ENCODE results near the gene TMCO1. TPM values are rescaled to one million over a fixed set of nuclear protein-coding genes. Genes with fewer than 3 reads are reported as not detected.

Gene TMCO1
- total RNA-seq, 1 experiment from 2014 or later = 64.1 TPM

- no peak overlapping the region for H3K4me2 ChIP-seq
- no peak for TF ChIP-seq EZH2 (IDR thresholded peaks at IDR 0.05; ENCODE audit: low read depth)
- no peak for TF ChIP-seq CTCF (conservative IDR thresholded peaks at IDR 0.05)
- H4K20me1 ChIP-seq (ENCODE audit: insufficient read depth) = no peaks in the 10 kb centered on the region
- H3K79me2 ChIP-seq (ENCODE audit: low read depth) = peaks cover 18% of the 10 kb centered on the region
- H2AFZ ChIP-seq = no peak overlapping the region
- ChIA-PET CTCF (no interaction called here), POLR2A (ENCODE audit: unreplicated experiment) (interaction anchor here (0.5 to 0.7 kb wide), 2 partner anchors 48 to 226 kb away, joined by 3 to 5 read pairs; no protein-coding TSS in a partner anchor)
- H3K27ac ChIP-seq = peak overlapping the region; percentile 52; the same call in 1 of the 2 replicates
- H3K9me3 ChIP-seq (ENCODE audit: insufficient read depth, low read depth) = no peaks in the 10 kb centered on the region
- H3K9me2 ChIP-seq (ENCODE audit: insufficient read depth) = no peaks in the 10 kb centered on the region
- H3K4me3 ChIP-seq = no peak overlapping the region
- 0 out of 2 replicates have a peak, but pooled peaks cover 3% of the 10 kb centered on the region for H3K36me3 ChIP-seq (ENCODE audit: low read depth)
- peaks cover 8% of the 10 kb centered on the region; the same call in 1 of the 2 replicates for H3F3A ChIP-seq (ENCODE audit: insufficient read depth, low read depth)
- no TSS peak for BruUV-seq (replicated peaks)
- no peaks in the 10 kb centered on the region for H3K27me3 ChIP-seq (ENCODE audit: insufficient read depth, low read depth)
- DNase-seq = peak; percentile 29 to 62
- peaks cover 25% of the 10 kb centered on the region for H3K4me1 ChIP-seq (replicated peaks; ENCODE audit: insufficient read depth)
- intact Hi-C loops (cut with micrococcal nuclease; ENCODE audit: unreplicated experiment) = no loop called here
Observed at GRCh38 chr1:165773324-165773965, 4.8 kb upstream of the TMCO1 start.

DNA sequence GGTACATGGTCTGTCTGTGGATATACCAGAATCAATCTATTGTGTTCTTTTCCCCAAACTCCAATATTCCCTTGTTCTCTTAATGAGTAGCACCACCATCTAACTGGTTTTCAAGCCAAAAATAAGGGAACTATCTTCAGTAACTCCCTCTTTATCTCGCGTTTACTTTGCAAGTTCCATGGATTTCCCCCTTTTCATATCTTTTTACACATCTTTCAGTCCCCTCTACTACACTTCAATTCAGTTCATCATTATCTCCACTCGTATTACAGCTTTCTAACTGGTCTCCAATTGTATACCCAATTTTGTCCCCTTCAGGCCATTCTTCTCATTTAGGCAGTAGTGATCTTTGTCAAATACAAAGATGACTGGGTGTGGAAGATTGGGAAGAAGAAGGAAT, 4.1 kb upstream of the TMCO1 start:
- no peak for TF ChIP-seq CTCF (conservative IDR thresholded peaks at IDR 0.05)
- no peak for TF ChIP-seq EZH2 (IDR thresholded peaks at IDR 0.05; ENCODE audit: low read depth)
- Histone ChIP-seq H3K9me2 (ENCODE audit: insufficient read depth) (no peaks in the 10 kb centered on the region), H3K9me3 (ENCODE audit: insufficient read depth, low read depth) (no peaks in the 10 kb centered on the region), H3K4me3 (no peak overlapping the region), H3K4me1 (replicated peaks; ENCODE audit: insufficient read depth) (peaks cover 25% of the 10 kb centered on the region), H3K79me2 (ENCODE audit: low read depth) (peaks cover 25% of the 10 kb centered on the region), H3K27ac (peak overlapping the region; percentile 52), H3K4me2 (peak overlapping the region; percentile 27; the same call in 1 of the 2 replicates), H3F3A (ENCODE audit: insufficient read depth, low read depth) (peaks cover 8% of the 10 kb centered on the region; the same call in 1 of the 2 replicates), H3K36me3 (ENCODE audit: low read depth) (0 out of 2 replicates have a peak, but pooled peaks cover 3% of the 10 kb centered on the region), H4K20me1 (ENCODE audit: insufficient read depth) (no peaks in the 10 kb centered on the region), H2AFZ (no peak overlapping the region), H3K27me3 (ENCODE audit: insufficient read depth, low read depth) (no peaks in the 10 kb centered on the region)
- POLR2A ChIA-PET (ENCODE audit: unreplicated experiment) = interaction anchor here (0.5 to 0.6 kb wide), 3 partner anchors 12 to 51 kb away, joined by 5 to 7 read pairs (median 7); no protein-coding TSS in a partner anchor
- DNase-seq = no peak
- CTCF ChIA-PET = no interaction called here
- intact Hi-C loops (cut with micrococcal nuclease; ENCODE audit: unreplicated experiment) = no loop called here
- no TSS peak for BruUV-seq (replicated peaks)

DNA sequence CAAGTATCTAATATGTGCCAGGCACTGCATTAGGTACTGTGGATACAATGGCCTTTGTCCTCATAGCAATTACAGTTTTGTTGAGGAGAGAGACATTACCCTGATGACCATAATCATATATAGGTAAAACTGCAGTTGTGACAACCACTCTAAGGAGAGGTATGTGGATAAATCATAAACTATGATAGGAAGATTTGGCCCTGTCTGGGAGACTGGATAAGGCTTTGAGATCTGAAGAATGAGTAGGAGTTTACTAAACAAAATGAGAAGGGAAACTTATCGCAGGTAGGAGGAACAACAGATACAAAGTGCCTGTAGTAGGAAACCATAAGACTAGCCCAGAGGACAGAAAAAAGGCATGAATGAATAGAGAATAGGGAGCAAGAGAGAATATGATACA, 4.4 kb downstream of the TMCO1 start:
- peaks cover 16% of the 10 kb centered on the region for H3K79me2 ChIP-seq (ENCODE audit: low read depth)
- no peaks in the 10 kb centered on the region for H3K9me3 ChIP-seq (ENCODE audit: insufficient read depth, low read depth)
- no peak for TF ChIP-seq EZH2 (IDR thresholded peaks at IDR 0.05; ENCODE audit: low read depth)
- TF ChIP-seq CTCF (conservative IDR thresholded peaks at IDR 0.05) = no peak
- no peak overlapping the region for H2AFZ ChIP-seq
- H3K9me2 ChIP-seq (ENCODE audit: insufficient read depth) = no peaks in the 10 kb centered on the region
- POLR2A ChIA-PET (ENCODE audit: unreplicated experiment) = no interaction called here
- no peak overlapping the region for H3K27ac ChIP-seq
- BruUV-seq (replicated peaks) = no TSS peak
- no peak overlapping the region for H3K4me2 ChIP-seq
- no peaks in the 10 kb centered on the region for H3F3A ChIP-seq (ENCODE audit: insufficient read depth, low read depth)
- DNase-seq = no peak
- H3K4me1 ChIP-seq (replicated peaks; ENCODE audit: insufficient read depth) = no peaks in the 10 kb centered on the region
- H3K36me3 ChIP-seq (ENCODE audit: low read depth) = peaks cover 11% of the 10 kb centered on the region; the same call in 1 of the 2 replicates
- 0 out of 2 replicates have a peak, but pooled peaks cover 5% of the 10 kb centered on the region for H4K20me1 ChIP-seq (ENCODE audit: insufficient read depth)
- CTCF ChIA-PET = no interaction called here
- H3K4me3 ChIP-seq = no peak overlapping the region
- intact Hi-C loops (cut with micrococcal nuclease; ENCODE audit: unreplicated experiment) = no loop called here
- no peaks in the 10 kb centered on the region for H3K27me3 ChIP-seq (ENCODE audit: insufficient read depth, low read depth)
